ENCODE measurements around the gene OMA1. TPM values are rescaled to one million over a fixed set of nuclear protein-coding genes. Genes with fewer than 3 reads are reported as not detected.

OMA1 gene
- polyA plus RNA-seq, 1 of the 3 experiments (the other 2 are of a cell fraction) = 6.9 TPM

GRCh38 chr1:58548371-58548770, 1.8 kb upstream of the OMA1 start:
- WGBS (ENCODE audit: low lambda C conversion rate) = 86% methylated on average over 2 of the region's 2 CpGs
- DNase-seq = no peak
- H3K79me2 ChIP-seq (ENCODE audit: insufficient read depth) = no peaks in the 10 kb centered on the region
- H3K27me3 ChIP-seq (ENCODE audit: insufficient read depth) = no peaks in the 10 kb centered on the region
- H3K9me3 ChIP-seq = no peaks in the 10 kb centered on the region
- H3K9ac ChIP-seq = no peak overlapping the region
- no peak overlapping the region for H3K4me2 ChIP-seq
- no peak overlapping the region for H3K4me3 ChIP-seq (ENCODE audit: low read depth in 2 of 2, low read length in 1 of 2)
- no peaks in the 10 kb centered on the region for H3F3A ChIP-seq (replicated peaks; ENCODE audit: insufficient read depth)
- no peak for TF ChIP-seq RCOR1 (IDR thresholded peaks at IDR 0.05; ENCODE audit: low read length)
- TF ChIP-seq RFX5 (IDR thresholded peaks at IDR 0.05; ENCODE audit: low read length) = no peak
- no peak for TF ChIP-seq FOXJ3 (CRISPR knock-in tag; IDR thresholded peaks at IDR 0.05)
- no peak for TF ChIP-seq GABPA (IDR thresholded peaks at IDR 0.05; ENCODE audit: low read depth)
- no peak for TF ChIP-seq EP300 (IDR thresholded peaks at IDR 0.05; ENCODE audit: borderline replicate concordance in 1 of 2, low read depth in 1 of 2, low read length in 1 of 2)
- no peak for TF ChIP-seq MEF2A (IDR thresholded peaks at IDR 0.05; ENCODE audit: borderline replicate concordance, low read depth)
- TF ChIP-seq TCF12 (IDR thresholded peaks at IDR 0.05) = no peak
- TF ChIP-seq POLR2AphosphoS5 (IDR thresholded peaks at IDR 0.05; ENCODE audit: low read depth, low read length) = no peak
- no peak for TF ChIP-seq NFIC (IDR thresholded peaks at IDR 0.05; ENCODE audit: borderline replicate concordance)
- no peak for TF ChIP-seq CHD2 (IDR thresholded peaks at IDR 0.05; ENCODE audit: low read length, partially characterized antibody)
- no peak for TF ChIP-seq FOXM1 (IDR thresholded peaks at IDR 0.05; ENCODE audit: low read depth)
- no peak for TF ChIP-seq EZH2phosphoT487 (IDR thresholded peaks at IDR 0.05; ENCODE audit: borderline replicate concordance, low read depth)
- H3K27ac ChIP-seq (ENCODE audit: low read depth in 2 of 2, low read length in 1 of 2) = no peak overlapping the region
- H4K20me1 ChIP-seq (ENCODE audit: insufficient read depth) = no peaks in the 10 kb centered on the region
- H2AFZ ChIP-seq (ENCODE audit: low read depth) = no peak overlapping the region
- CTCF ChIA-PET = interaction anchor here (0.8 to 5.6 kb wide), 5 partner anchors 32 to 1716 kb away, joined by 3 to 67 read pairs (median 5); no protein-coding TSS in a partner anchor
- peaks cover 2 to 3% of the 10 kb centered on the region in 2 experiments; a peak in 2 of 4 replicates for H3K4me1 ChIP-seq (ENCODE audit: control insufficient read depth in 1 of 2, insufficient read depth in 2 of 2, low read depth in 1 of 2, low read length in 1 of 2)
- H3K36me3 ChIP-seq (replicated peaks in 1 of 2; ENCODE audit: control insufficient read depth in 1 of 2, insufficient read depth in 2 of 2, low read length in 1 of 2) = no peaks in the 10 kb centered on the region
- no peaks in the 10 kb centered on the region for H3K9me2 ChIP-seq
- POLR2A ChIA-PET = no interaction called here

- TF ChIP-seq RFX5 (IDR thresholded peaks at IDR 0.05; ENCODE audit: low read length) (no peak), TAF1 (IDR thresholded peaks at IDR 0.05; ENCODE audit: borderline replicate concordance, low read depth, low read length) (peak; percentile 44; the same call in 1 of the 2 replicates), REST (IDR thresholded peaks at IDR 0.05; ENCODE audit: low read depth, low read length) (no peak), MEF2A (IDR thresholded peaks at IDR 0.05; ENCODE audit: borderline replicate concordance, low read depth) (no peak), FOSL2 (IDR thresholded peaks at IDR 0.05; ENCODE audit: borderline replicate concordance, low read depth) (no peak), MAX (IDR thresholded peaks at IDR 0.05; ENCODE audit: low read depth) (peak; percentile 76; the same call in 1 of the 2 replicates), MXI1 (IDR thresholded peaks at IDR 0.05; ENCODE audit: low read depth, low read length) (peak; percentile 71), SIN3A (IDR thresholded peaks at IDR 0.05; ENCODE audit: borderline replicate concordance, low read depth, low read length) (peak; percentile 61; the same call in 1 of the 2 replicates), TCF12 (IDR thresholded peaks at IDR 0.05) (no peak), PBX3 (IDR thresholded peaks at IDR 0.05) (no peak)
- Histone ChIP-seq H3K9ac (peak overlapping the region; percentile 77), H3K9me2 (no peaks in the 10 kb centered on the region), H3K4me3 (ENCODE audit: low read depth in 2 of 2, low read length in 1 of 2) (peak overlapping the region; percentile 66 to 69), H3K79me2 (ENCODE audit: insufficient read depth) (no peaks in the 10 kb centered on the region), H4K20me1 (ENCODE audit: insufficient read depth) (no peaks in the 10 kb centered on the region), H2AFZ (ENCODE audit: low read depth) (peak overlapping the region; percentile 81), H3K4me1 (ENCODE audit: control insufficient read depth in 1 of 2, insufficient read depth in 2 of 2, low read depth in 1 of 2, low read length in 1 of 2) (peaks cover 2 to 3% of the 10 kb centered on the region in 2 experiments; a peak in 2 of 4 replicates), H3K9me3 (no peaks in the 10 kb centered on the region), H3F3A (replicated peaks; ENCODE audit: insufficient read depth) (no peaks in the 10 kb centered on the region), H3K27me3 (ENCODE audit: insufficient read depth) (no peaks in the 10 kb centered on the region), H3K4me2 (peak overlapping the region; percentile 83), H3K36me3 (replicated peaks in 1 of 2; ENCODE audit: control insufficient read depth in 1 of 2, insufficient read depth in 2 of 2, low read length in 1 of 2) (no peaks in the 10 kb centered on the region), H3K27ac (ENCODE audit: low read depth in 2 of 2, low read length in 1 of 2) (peak overlapping the region; percentile 87 to 93)
- 4% methylated on average over 16 of the region's 43 CpGs for WGBS (ENCODE audit: low lambda C conversion rate)
- DNase-seq = peak; percentile 74
- ChIA-PET CTCF (interaction anchor here (0.6 to 5.6 kb wide), 24 partner anchors 7 to 1711 kb away, joined by 3 to 67 read pairs (median 3); no protein-coding TSS in a partner anchor), POLR2A (interaction anchor here (0.7 kb wide), 1 partner anchor 133 kb away, joined by 3 read pairs; no protein-coding TSS in a partner anchor)
Measured at GRCh38 chr1:58545591-58546519, 671 bp downstream of the OMA1 start.
